ENCODE results near the gene TNFRSF8.

TNFRSF8 gene

GRCh38 chr1:12111741-12112140 lies 48.6 kb downstream of the TNFRSF8 start:
- Histone ChIP-seq H3K4me1 (ENCODE audit: control insufficient read depth, low read length) (no peaks in the 10 kb centered on the region), H3F3A (ENCODE audit: control insufficient read depth, insufficient read depth) (no peaks in the 10 kb centered on the region), H3K9me3 (ENCODE audit: control insufficient read depth, insufficient read depth, low read length) (no peaks in the 10 kb centered on the region), H3K27ac (ENCODE audit: low read depth, low read length) (no peak overlapping the region), H4K20me1 (ENCODE audit: control insufficient read depth, insufficient read depth, low read depth, low read length) (no peaks in the 10 kb centered on the region), H3K36me3 (ENCODE audit: control insufficient read depth, low read length) (no peaks in the 10 kb centered on the region), H3K4me2 (ENCODE audit: low read length) (no peak overlapping the region), H3K79me2 (ENCODE audit: control insufficient read depth, low read length) (no peaks in the 10 kb centered on the region), H3K9me2 (replicated peaks; ENCODE audit: control insufficient read depth, low read length) (no peaks in the 10 kb centered on the region), H3K4me3 (ENCODE audit: low read length) (no peak overlapping the region), H3K27me3 (ENCODE audit: control insufficient read depth, low read length) (no peaks in the 10 kb centered on the region)
- TF ChIP-seq CTCF (IDR thresholded peaks at IDR 0.05; ENCODE audit: low read depth, low read length, poor library complexity, severe bottlenecking): no peak

DNA sequence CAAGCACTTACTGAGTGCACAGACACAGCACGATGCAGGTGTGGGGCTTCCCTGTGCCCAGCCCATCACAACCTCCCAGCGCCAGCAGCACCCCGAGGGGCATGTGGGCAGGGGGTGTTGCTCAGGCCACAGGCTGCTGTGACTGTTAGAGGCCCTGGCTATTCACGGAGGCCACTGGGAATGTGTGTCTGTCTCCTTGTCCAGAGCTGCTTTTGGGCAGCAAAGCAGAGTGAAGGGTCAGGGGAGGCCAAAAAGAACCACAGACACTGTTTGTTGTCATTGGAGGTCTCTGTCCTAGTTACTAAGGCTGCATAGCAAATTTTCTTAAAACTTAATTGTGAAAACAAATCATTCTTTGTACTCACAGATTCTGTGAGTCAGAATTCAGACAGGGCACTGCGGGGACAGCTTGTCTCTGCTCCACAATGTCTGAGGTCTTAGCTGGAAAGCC lies 49.6 kb downstream of the TNFRSF8 start:
- H3F3A ChIP-seq (ENCODE audit: control insufficient read depth, insufficient read depth): no peaks in the 10 kb centered on the region
- no peaks in the 10 kb centered on the region for H3K9me3 ChIP-seq (ENCODE audit: control insufficient read depth, insufficient read depth, low read length)
- no peaks in the 10 kb centered on the region for H3K79me2 ChIP-seq (ENCODE audit: control insufficient read depth, low read length)
- H3K36me3 ChIP-seq (ENCODE audit: control insufficient read depth, low read length): no peaks in the 10 kb centered on the region
- no peak overlapping the region for H3K4me3 ChIP-seq (ENCODE audit: low read length)
- H3K27ac ChIP-seq (ENCODE audit: low read depth, low read length): no peak overlapping the region
- H3K27me3 ChIP-seq (ENCODE audit: control insufficient read depth, low read length): no peaks in the 10 kb centered on the region
- no peaks in the 10 kb centered on the region for H4K20me1 ChIP-seq (ENCODE audit: control insufficient read depth, insufficient read depth, low read depth, low read length)
- TF ChIP-seq EZH2phosphoT487 (IDR thresholded peaks at IDR 0.05; ENCODE audit: borderline replicate concordance, low read length) (no peak), CTCF (IDR thresholded peaks at IDR 0.05; ENCODE audit: low read depth, low read length, poor library complexity, severe bottlenecking) (no peak)
- no peaks in the 10 kb centered on the region for H3K4me1 ChIP-seq (ENCODE audit: control insufficient read depth, low read length)
- H3K4me2 ChIP-seq (ENCODE audit: low read length): no peak overlapping the region
- H3K9me2 ChIP-seq (replicated peaks; ENCODE audit: control insufficient read depth, low read length): no peaks in the 10 kb centered on the region

DNA sequence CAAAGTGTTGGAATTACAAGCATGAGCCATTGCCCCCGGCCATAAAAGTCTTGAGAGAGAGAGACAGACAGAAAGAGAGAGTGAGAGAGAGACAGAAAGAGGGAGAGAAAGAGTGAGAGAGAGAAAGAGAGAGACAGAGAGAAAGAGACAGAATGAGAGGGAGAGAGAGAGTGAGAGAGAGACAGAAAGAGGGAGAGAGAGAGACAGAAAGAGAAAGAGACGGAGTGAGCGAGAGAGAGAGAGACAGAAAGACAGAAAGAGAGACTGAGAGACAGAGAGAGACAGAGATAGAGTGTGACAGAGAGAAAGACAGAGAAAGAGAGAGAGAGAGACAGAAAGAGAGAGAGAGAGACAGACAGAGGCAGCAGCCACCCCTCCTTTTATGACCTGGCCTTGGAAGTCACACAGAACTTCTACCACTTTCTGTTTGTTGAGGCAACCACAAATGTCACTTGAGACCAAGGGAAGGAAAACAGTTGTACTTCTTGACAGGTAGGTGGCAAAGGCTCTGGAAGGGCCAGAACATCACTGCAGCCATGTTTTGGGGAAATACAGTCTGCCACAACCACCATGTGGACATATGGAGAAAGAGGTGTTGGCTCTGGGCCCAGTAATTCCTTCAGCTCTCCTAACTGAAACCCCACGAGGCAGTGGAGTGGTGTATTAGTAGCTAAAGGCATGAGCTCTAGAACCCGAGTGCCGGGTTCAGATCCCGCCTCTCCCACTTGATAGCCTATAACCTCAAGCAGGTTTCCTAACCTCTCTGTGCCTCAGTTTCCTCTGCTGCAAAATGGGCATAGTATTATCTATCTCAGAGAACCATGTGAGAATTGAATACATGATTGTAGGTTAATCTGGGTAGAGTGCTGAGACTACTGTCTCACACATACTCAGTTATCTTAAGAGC lies 50.6 kb downstream of the TNFRSF8 start:
- Histone ChIP-seq H3K9me2 (replicated peaks; ENCODE audit: control insufficient read depth, low read length) (no peaks in the 10 kb centered on the region), H3K4me1 (ENCODE audit: control insufficient read depth, low read length) (no peaks in the 10 kb centered on the region), H3K4me3 (ENCODE audit: low read length) (no peak overlapping the region), H4K20me1 (ENCODE audit: control insufficient read depth, insufficient read depth, low read depth, low read length) (no peaks in the 10 kb centered on the region), H3K79me2 (ENCODE audit: control insufficient read depth, low read length) (no peaks in the 10 kb centered on the region), H3K36me3 (ENCODE audit: control insufficient read depth, low read length) (no peaks in the 10 kb centered on the region), H3F3A (ENCODE audit: control insufficient read depth, insufficient read depth) (no peaks in the 10 kb centered on the region), H3K4me2 (ENCODE audit: low read length) (no peak overlapping the region), H3K27me3 (ENCODE audit: control insufficient read depth, low read length) (no peaks in the 10 kb centered on the region), H3K27ac (ENCODE audit: low read depth, low read length) (no peak overlapping the region), H3K9me3 (ENCODE audit: control insufficient read depth, insufficient read depth, low read length) (no peaks in the 10 kb centered on the region)
- TF ChIP-seq CTCF (IDR thresholded peaks at IDR 0.05; ENCODE audit: low read depth, low read length, poor library complexity, severe bottlenecking) (no peak), EZH2phosphoT487 (IDR thresholded peaks at IDR 0.05; ENCODE audit: borderline replicate concordance, low read length) (no peak)
